Stimulated activated CD4-positive, alpha-beta T cell treated with anti-CD3 and anti-CD28 coated beads, TNF-alpha, amount 100 ng/mL, for 1 hour (primary cell): Measurements from ENCODE around the gene TIMP4.

ENCODE experiments used
- DNase-seq, 3 donors: peaks; one replicate each; pipeline ENCODE4 v3.0.0-alpha.2; 2020; ENCODE audit warnings: low read depth in 3 of 3, low spot score in 1 of 3

Gene TIMP4

GRCh38 chr3:12107071-12107713 is 51.5 kb downstream of the TIMP4 start:
- no peak for DNase-seq
